ENCODE measurements around the gene MRGPRE.

DNA sequence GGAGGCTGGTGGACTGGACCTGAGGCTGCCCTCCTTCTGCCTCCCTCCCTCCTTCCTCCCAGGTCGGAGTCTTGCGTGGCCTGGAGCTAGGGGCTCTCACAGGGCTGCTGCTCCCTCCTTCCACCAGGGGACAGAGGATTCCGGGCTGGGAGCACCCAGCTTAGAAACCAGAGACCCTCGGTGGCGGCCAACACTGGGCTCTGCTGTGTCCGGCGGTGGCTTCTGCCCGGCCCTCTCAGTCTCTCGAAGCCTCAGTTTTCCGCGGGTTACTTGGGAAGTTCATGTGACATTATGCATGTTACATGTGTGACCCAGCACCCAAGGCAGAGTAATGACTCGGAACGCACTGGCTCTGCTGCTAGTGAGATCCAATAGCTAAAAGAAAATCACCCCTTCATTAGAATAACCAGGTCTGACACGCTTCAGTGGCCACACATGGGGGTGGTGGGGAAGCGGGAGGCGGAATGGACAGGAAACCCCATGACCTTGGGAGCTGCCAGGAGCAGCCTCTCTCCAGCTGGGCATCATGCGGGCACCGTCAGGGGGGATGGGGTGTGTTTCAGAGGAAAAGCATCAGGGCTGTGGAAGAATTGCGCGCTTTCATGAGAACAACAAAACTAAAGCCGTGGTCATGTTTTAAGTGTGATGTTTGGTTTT is 7.7 kb downstream of the MRGPRE start:
- TF ChIP-seq, protein P1, sequence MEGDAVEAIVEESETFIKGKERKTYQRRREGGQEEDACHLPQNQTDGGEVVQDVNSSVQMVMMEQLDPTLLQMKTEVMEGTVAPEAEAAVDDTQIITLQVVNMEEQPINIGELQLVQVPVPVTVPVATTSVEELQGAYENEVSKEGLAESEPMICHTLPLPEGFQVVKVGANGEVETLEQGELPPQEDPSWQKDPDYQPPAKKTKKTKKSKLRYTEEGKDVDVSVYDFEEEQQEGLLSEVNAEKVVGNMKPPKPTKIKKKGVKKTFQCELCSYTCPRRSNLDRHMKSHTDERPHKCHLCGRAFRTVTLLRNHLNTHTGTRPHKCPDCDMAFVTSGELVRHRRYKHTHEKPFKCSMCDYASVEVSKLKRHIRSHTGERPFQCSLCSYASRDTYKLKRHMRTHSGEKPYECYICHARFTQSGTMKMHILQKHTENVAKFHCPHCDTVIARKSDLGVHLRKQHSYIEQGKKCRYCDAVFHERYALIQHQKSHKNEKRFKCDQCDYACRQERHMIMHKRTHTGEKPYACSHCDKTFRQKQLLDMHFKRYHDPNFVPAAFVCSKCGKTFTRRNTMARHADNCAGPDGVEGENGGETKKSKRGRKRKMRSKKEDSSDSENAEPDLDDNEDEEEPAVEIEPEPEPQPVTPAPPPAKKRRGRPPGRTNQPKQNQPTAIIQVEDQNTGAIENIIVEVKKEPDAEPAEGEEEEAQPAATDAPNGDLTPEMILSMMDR (IDR thresholded peaks at IDR 0.05; ENCODE audit: borderline replicate concordance, extremely low read depth, low read length, poor library complexity, severe bottlenecking), result no peak
- no peak for TF ChIP-seq EZH2 (IDR thresholded peaks at IDR 0.05; ENCODE audit: borderline replicate concordance, low read depth, low read length, severe bottlenecking)
